Measurements from ENCODE around the gene RAB10.

- TF ChIP-seq, protein P1, sequence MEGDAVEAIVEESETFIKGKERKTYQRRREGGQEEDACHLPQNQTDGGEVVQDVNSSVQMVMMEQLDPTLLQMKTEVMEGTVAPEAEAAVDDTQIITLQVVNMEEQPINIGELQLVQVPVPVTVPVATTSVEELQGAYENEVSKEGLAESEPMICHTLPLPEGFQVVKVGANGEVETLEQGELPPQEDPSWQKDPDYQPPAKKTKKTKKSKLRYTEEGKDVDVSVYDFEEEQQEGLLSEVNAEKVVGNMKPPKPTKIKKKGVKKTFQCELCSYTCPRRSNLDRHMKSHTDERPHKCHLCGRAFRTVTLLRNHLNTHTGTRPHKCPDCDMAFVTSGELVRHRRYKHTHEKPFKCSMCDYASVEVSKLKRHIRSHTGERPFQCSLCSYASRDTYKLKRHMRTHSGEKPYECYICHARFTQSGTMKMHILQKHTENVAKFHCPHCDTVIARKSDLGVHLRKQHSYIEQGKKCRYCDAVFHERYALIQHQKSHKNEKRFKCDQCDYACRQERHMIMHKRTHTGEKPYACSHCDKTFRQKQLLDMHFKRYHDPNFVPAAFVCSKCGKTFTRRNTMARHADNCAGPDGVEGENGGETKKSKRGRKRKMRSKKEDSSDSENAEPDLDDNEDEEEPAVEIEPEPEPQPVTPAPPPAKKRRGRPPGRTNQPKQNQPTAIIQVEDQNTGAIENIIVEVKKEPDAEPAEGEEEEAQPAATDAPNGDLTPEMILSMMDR (IDR thresholded peaks at IDR 0.05), result no peak
- no peak for TF ChIP-seq ZFX (IDR thresholded peaks at IDR 0.05; ENCODE audit: borderline replicate concordance)
Measured at GRCh38 chr2:26054598-26055348, 20.9 kb downstream of the RAB10 start.
